Upper lobe of right lung (tissue), 1 donor: ENCODE measurements around the gene TRAF1. TPM values are rescaled to one million over a fixed set of nuclear protein-coding genes. Genes with fewer than 3 reads are reported as not detected.
A peak's percentile ranks its signal among the peaks of the same experiment; 100 is the strongest.

Source experiments
- ATAC-seq: fragments of 200-7000 bp; cut with Tn5 transposase; one replicate; pipeline ENCODE4 v1.9.1; 2020; ENCODE audit warnings: mild to moderate bottlenecking, moderate library complexity
- DNase-seq: peaks from one replicate; pipeline ENCODE4 v3.0.0-alpha.2; 2020
- H3K27ac ChIP-seq: fragments of 200-600 bp; one replicate; pipeline ENCODE4 v1.8.0; 2022
- H3K27me3 ChIP-seq: fragments of 200-600 bp; one replicate; pipeline ENCODE4 v1.8.0; 2022; ENCODE audit warnings: mild to moderate bottlenecking
- H3K36me3 ChIP-seq: fragments of 200-600 bp; one replicate; pipeline ENCODE4 v1.8.0; 2022
- H3K4me1 ChIP-seq: fragments of 200-600 bp; one replicate; pipeline ENCODE4 v1.8.0; 2022
- H3K4me3 ChIP-seq: fragments of 200-600 bp; one replicate; pipeline ENCODE4 v1.8.0; 2022; ENCODE audit warnings: mild to moderate bottlenecking
- H3K9me3 ChIP-seq: fragments of 200-600 bp; one replicate; pipeline ENCODE4 v1.8.0; 2022
- intact Hi-C: fragments of 100-400 bp; cut with DNase I; formaldehyde crosslinking; loops from one replicate; pipeline ENCODE4 v1.11.0; 2022
- total RNA-seq: library from RNA; stranded (reverse); fragmentation: NEBNext Ultra II Directional; extraction: Animal tissue kit (Norgen Biotek cat#: 25700); gene quantifications from one replicate; pipeline ENCODE4 v1.2.1, GENCODE V29; 2021
- TF ChIP-seq, protein P1 (sequence below): fragments of 200-600 bp; IDR thresholded peaks from one replicate; pipeline ENCODE4 v1.8.0; 2022; ENCODE audit warnings: antibody characterized with exemption
- donor health status: DM: no; HTN: yes; CAD: no; lungs with severe emphysema.

Gene TRAF1
- total RNA-seq, 1 donor from 2014 or later, result 6.0 TPM

DNA sequence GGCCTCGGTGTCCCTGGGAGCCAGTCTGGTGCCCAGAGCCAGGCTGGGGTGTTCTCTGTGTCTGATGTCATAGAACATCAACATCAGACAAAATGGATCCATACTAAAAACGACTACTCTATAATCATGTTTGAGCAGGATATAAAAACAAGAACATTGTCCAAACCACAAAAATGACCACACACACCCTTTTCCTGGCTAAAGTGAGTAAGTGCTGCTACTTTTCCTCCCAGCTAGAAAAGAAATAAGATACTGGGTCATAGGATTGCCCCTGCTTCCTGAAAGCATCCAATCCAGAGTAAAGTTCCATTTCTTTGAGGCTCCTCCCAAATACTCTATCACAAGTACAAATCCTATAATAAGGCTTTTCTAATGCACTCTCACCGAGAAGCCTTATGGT lies 19.7 kb upstream of the TRAF1 start:
- intact Hi-C loops, result no loop called here
- H3K27me3 ChIP-seq, result no peaks in the 10 kb centered on the region
- DNase-seq, result no peak
- no peaks in the 10 kb centered on the region for H3K36me3 ChIP-seq
- H3K4me3 ChIP-seq, result no peak overlapping the region
- ATAC-seq, result no peak
- peak overlapping the region; percentile 2 for H3K27ac ChIP-seq
- H3K9me3 ChIP-seq, result no peaks in the 10 kb centered on the region
- H3K4me1 ChIP-seq, result peaks cover 43% of the 10 kb centered on the region
- TF ChIP-seq, protein P1, sequence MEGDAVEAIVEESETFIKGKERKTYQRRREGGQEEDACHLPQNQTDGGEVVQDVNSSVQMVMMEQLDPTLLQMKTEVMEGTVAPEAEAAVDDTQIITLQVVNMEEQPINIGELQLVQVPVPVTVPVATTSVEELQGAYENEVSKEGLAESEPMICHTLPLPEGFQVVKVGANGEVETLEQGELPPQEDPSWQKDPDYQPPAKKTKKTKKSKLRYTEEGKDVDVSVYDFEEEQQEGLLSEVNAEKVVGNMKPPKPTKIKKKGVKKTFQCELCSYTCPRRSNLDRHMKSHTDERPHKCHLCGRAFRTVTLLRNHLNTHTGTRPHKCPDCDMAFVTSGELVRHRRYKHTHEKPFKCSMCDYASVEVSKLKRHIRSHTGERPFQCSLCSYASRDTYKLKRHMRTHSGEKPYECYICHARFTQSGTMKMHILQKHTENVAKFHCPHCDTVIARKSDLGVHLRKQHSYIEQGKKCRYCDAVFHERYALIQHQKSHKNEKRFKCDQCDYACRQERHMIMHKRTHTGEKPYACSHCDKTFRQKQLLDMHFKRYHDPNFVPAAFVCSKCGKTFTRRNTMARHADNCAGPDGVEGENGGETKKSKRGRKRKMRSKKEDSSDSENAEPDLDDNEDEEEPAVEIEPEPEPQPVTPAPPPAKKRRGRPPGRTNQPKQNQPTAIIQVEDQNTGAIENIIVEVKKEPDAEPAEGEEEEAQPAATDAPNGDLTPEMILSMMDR, result no peak

- Histone ChIP-seq H3K27ac (no peak overlapping the region), H3K9me3 (no peaks in the 10 kb centered on the region), H3K27me3 (no peaks in the 10 kb centered on the region), H3K36me3 (no peaks in the 10 kb centered on the region), H3K4me1 (peaks cover 38% of the 10 kb centered on the region), H3K4me3 (no peak overlapping the region)
- DNase-seq (no peak), ATAC-seq (no peak)
- TF ChIP-seq, protein P1, result no peak
- intact Hi-C loops, result no loop called here
These were observed 18.4 kb upstream of the TRAF1 start for GRCh38 chr9:120944948-120945347.

DNA sequence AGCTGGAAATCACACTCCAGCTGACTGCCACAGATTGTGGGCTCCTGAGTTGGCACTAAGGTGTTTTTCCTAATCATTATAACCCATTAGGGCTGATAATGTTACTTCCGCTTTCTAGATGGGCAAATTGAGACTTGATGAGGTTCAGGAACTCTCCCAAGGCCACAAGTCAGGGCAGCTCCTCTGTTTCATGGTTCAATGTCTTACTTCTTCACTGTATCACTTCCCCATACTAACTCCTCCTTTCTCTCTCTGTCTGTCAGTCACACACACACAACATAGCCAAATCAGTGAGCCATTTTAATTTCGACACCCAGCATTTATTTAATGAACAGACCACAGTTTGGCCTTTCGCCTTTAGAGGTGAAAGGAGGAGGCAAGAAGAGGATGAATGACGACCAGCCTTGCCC lies 17.8 kb upstream of the TRAF1 start:
- peaks cover 33% of the 10 kb centered on the region for H3K4me1 ChIP-seq
- H3K27me3 ChIP-seq, result no peaks in the 10 kb centered on the region
- no peaks in the 10 kb centered on the region for H3K36me3 ChIP-seq
- TF ChIP-seq, protein P1, result no peak
- intact Hi-C loops, result no loop called here
- no peaks in the 10 kb centered on the region for H3K9me3 ChIP-seq
- no peak overlapping the region for H3K4me3 ChIP-seq
- no peak for DNase-seq
- no peak overlapping the region for H3K27ac ChIP-seq
- peak; percentile 69 for ATAC-seq

DNA sequence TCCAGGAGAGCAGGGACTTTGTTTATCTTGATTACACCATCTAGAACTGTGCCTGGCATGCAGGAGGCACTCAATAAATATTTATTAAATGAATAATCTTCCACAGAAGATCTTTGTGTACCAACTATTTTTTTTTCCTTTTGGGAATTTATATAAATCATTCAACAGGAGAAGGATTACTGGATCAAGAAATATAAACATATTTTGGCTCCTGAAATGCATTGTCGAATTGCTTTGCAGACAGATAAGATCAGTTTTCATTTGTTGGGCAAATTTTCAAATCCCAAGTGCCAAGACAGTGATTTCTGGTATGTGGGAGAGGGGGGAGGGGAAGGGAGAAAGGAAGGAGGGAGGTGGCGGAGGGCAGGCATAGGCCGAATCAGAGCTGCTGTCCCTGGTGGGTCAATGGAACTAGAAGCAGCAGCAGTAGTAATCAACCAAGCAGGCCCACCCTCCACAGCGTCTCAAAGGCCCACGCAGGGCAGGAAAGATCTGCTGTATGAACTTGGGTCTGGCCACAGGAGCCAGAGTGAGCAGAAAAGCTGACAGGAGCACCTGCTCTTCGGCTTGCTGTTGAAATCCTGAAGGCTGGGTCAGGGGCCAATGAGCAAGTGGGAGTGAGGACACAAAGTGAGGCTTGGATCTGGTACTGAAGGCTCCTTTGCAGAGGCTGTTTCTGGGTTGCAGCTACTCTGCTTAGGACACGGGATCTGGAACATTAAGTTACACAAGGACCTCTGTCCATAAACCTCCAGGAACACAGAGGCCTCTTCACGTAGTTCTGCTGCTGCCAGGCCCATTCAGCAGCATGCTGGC lies 15.8 kb upstream of the TRAF1 start:
- DNase-seq (no peak), ATAC-seq (peak; percentile 79)
- peak overlapping the region; percentile 73 for H3K27ac ChIP-seq
- intact Hi-C loops, result no loop called here
- no peaks in the 10 kb centered on the region for H3K27me3 ChIP-seq
- no peaks in the 10 kb centered on the region for H3K36me3 ChIP-seq
- TF ChIP-seq, protein P1, result no peak
- peaks cover 37% of the 10 kb centered on the region for H3K4me1 ChIP-seq
- no peaks in the 10 kb centered on the region for H3K9me3 ChIP-seq
- no peak overlapping the region for H3K4me3 ChIP-seq

GRCh38 chr9:120941046-120941770 lies 14.6 kb upstream of the TRAF1 start:
- no peak for ATAC-seq
- peak overlapping the region; percentile 27 for H3K27ac ChIP-seq

More at GRCh38 chr9:120941046-120941770, 14.6 kb upstream of the TRAF1 start:
- TF ChIP-seq, protein P1, result no peak
- H3K27me3 ChIP-seq, result no peaks in the 10 kb centered on the region
- H3K4me1 ChIP-seq, result peaks cover 40% of the 10 kb centered on the region
- DNase-seq, result no peak
- H3K4me3 ChIP-seq, result no peak overlapping the region
- intact Hi-C loops, result no loop called here
- H3K36me3 ChIP-seq, result no peaks in the 10 kb centered on the region
- no peaks in the 10 kb centered on the region for H3K9me3 ChIP-seq
